ENCODE measurements around the gene CHRNG. TPM values are rescaled to one million over a fixed set of nuclear protein-coding genes. Genes with fewer than 3 reads are reported as not detected.

CHRNG gene
- total RNA-seq, 1 donor from 2014 or later = not detected

DNA sequence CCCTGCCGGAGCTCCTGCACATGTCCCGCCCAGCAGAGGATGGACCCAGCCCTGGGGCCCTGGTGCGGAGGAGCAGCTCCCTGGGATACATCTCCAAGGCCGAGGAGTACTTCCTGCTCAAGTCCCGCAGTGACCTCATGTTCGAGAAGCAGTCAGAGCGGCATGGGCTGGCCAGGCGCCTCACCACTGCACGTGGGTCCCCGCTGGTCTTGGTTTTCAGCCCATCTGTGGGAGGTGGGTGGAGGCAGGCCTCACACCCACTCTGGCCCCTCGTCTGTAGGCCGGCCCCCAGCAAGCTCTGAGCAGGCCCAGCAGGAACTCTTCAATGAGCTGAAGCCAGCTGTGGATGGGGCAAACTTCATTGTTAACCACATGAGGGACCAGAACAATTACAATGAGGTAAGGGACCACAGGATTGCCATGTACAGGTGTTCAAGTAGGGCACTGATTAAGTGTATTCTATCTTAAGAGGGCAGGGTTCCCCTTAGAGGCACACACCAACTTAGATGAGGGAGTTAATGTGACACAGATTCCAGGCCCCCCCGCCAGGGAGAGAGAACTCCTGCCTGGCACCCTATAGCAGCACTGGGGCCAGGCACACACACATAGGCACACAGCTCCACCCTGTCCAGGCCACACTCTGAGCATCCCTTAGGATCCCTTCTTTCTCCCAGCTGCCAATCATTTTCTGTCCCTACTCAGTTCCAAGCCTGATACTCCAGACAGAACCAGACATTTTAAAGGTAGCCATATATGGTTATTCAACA is 5.4 kb upstream of the CHRNG start:
- ChIA-PET POLR2A (no interaction called here), CTCF (no interaction called here)
- Mint-ChIP-seq H3K4me1 (peaks cover 8% of the 10 kb centered on the region), H3K36me3 (ENCODE audit: low read depth) (no peaks in the 10 kb centered on the region), H3K9me3 (peaks cover 4% of the 10 kb centered on the region), H3K27ac (no peak overlapping the region), H3K27me3 (peaks cover 7% of the 10 kb centered on the region), H3K4me3 (no peak overlapping the region)
- TF ChIP-seq CTCF (IDR thresholded peaks at IDR 0.05) = no peak
- intact Hi-C loops (cut with micrococcal nuclease) = no loop called here
- DNase-seq (no peak), ATAC-seq (ENCODE audit: low read depth) (no peak)

DNA sequence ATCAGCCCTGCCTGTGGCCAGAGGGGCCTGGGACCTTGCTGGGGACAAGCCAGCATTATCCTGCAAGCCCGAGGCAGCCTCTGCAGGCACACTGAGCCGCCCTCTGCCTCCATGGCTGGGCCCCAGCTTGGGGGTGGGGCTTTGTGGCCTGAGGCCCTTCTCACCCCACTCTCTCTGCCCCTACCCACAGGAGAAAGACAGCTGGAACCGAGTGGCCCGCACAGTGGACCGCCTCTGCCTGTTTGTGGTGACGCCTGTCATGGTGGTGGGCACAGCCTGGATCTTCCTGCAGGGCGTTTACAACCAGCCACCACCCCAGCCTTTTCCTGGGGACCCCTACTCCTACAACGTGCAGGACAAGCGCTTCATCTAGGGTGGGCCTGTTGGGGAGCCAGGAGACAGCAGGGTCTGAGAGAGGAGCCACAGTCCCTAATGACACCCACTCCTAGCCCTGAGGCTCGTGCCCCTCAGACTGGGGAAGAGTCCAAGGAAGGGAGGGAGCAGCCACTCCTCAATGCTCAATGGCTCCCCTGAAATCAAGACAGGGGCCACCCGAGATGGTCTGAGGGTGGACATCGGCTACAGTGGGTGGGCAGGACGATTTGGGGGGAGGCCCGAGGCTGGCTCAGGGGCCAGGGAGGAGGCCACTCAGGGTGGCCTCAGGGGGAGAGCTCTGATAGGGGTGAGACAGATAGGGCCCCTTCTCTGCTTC is 4.4 kb upstream of the CHRNG start:
- ATAC-seq (ENCODE audit: low read depth) = no peak

DNA sequence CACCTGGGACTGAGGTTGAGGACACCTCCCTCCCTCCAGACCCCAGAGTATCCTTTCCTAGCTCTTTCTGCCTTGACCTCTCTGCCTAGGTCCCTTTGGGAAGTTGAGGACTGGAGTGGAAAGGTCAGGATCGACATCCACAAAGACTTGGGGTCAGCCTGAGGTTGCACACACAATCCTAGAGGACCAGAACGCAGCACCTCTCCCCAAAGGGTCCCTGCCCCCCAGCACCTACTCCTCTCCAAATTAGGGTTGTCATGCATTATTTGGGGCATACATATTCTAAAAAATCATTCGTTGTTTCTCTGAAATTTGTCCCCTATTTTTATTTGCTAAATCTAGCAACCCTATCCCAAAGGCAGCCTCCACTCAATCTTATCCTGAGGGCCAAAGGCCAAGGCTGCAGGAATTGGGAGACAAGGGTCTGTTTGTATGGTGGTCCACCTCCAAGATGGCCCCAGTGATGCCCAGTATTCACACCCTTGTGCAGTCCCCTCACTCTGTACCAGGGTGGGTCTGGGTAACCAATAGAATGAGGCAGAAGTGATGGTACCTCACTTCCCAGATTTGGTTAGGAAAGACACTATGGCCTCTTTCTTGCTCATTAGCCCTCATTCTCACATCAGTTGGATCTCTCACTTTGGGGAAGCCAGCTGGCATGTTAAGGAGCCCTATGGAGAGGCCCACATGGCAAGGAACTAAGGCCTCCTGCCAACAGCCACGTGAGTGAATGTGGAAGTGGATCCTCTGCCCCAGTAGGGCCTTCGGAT is 3.5 kb upstream of the CHRNG start:
- Mint-ChIP-seq H3K27me3 (peaks cover 7% of the 10 kb centered on the region), H3K36me3 (ENCODE audit: low read depth) (no peaks in the 10 kb centered on the region), H3K4me1 (peaks cover 11% of the 10 kb centered on the region), H3K9me3 (peaks cover 4% of the 10 kb centered on the region), H3K27ac (no peak overlapping the region), H3K4me3 (no peak overlapping the region)
- DNase-seq (no peak), ATAC-seq (ENCODE audit: low read depth) (no peak)
- intact Hi-C loops (cut with micrococcal nuclease) = no loop called here
- ChIA-PET POLR2A (no interaction called here), CTCF (interaction anchor here (0.6 kb wide), 1 partner anchor 554 kb away, joined by 3 read pairs; no protein-coding TSS in a partner anchor)
- TF ChIP-seq CTCF (IDR thresholded peaks at IDR 0.05) = no peak

More for the DNA sequence above, 4.4 kb upstream of the CHRNG start:
- CTCF ChIA-PET = interaction anchor here (0.6 kb wide), 1 partner anchor 553 kb away, joined by 3 read pairs; no protein-coding TSS in a partner anchor
- no peak overlapping the region for H3K27ac Mint-ChIP-seq
- H3K27me3 Mint-ChIP-seq = peaks cover 7% of the 10 kb centered on the region
- no peak overlapping the region for H3K4me3 Mint-ChIP-seq
- intact Hi-C loops (cut with micrococcal nuclease) = no loop called here
- peaks cover 9% of the 10 kb centered on the region for H3K4me1 Mint-ChIP-seq
- peaks cover 4% of the 10 kb centered on the region for H3K9me3 Mint-ChIP-seq
- no peaks in the 10 kb centered on the region for H3K36me3 Mint-ChIP-seq (ENCODE audit: low read depth)
- TF ChIP-seq CTCF (IDR thresholded peaks at IDR 0.05) = no peak
- DNase-seq = no peak
- POLR2A ChIA-PET = no interaction called here

DNA sequence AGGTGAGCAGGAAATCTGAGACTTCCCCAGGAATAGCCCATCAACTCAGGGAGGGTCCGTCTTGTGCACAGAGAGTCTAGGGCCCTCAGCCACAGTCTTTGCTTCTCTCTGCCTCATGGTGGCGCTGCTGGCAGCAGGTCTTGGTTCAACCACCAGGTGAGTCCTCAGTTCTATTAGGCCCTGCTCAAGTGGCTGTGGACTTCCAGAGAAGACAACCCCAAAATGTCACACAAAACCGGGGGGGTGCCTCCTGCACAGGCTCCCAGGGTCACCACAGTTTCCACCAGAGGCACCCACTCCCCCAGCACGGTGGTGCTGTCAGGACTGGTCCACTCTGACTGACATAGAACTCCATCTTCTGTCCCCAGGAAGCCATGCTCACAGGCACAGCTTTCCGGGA is 2.4 kb upstream of the CHRNG start:
- CTCF ChIA-PET = no interaction called here
- intact Hi-C loops (cut with micrococcal nuclease) = no loop called here
- no peaks in the 10 kb centered on the region for H3K36me3 Mint-ChIP-seq (ENCODE audit: low read depth)
- no peak for DNase-seq
- no peak overlapping the region for H3K4me3 Mint-ChIP-seq
- no peak for TF ChIP-seq CTCF (IDR thresholded peaks at IDR 0.05)
- H3K9me3 Mint-ChIP-seq = peaks cover 4% of the 10 kb centered on the region
- no peak for ATAC-seq (ENCODE audit: low read depth)
- H3K27me3 Mint-ChIP-seq = peaks cover 7% of the 10 kb centered on the region
- no peak overlapping the region for H3K27ac Mint-ChIP-seq
- H3K4me1 Mint-ChIP-seq = peaks cover 15% of the 10 kb centered on the region
- POLR2A ChIA-PET = no interaction called here

DNA sequence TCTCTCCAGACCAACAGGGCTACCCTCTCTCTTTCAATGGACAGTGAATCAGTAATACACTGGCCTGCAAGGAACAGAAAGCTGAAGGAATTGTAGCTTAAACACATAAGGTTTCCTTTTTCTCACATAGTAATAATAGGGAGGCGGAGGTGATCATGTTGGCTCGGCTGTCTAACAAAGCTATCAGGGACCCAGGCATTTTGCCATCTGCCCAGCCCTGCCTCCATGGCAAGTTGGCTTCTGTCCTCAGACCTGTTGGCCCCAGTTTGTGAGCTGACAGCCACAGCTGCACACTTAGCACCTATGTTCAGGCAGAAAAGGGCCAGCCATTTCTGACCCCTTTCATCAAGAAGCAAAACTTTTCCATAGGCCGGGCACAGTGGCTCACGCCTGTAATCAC is 2.0 kb upstream of the CHRNG start:
- POLR2A ChIA-PET = interaction anchor here (0.7 kb wide), 1 partner anchor 610 kb away, joined by 3 read pairs; no protein-coding TSS in a partner anchor

More for the DNA sequence above, 2.0 kb upstream of the CHRNG start:
- H3K27ac Mint-ChIP-seq = no peak overlapping the region
- no peaks in the 10 kb centered on the region for H3K36me3 Mint-ChIP-seq (ENCODE audit: low read depth)
- DNase-seq = no peak
- H3K9me3 Mint-ChIP-seq = peaks cover 4% of the 10 kb centered on the region
- H3K27me3 Mint-ChIP-seq = peaks cover 7% of the 10 kb centered on the region
- TF ChIP-seq CTCF (IDR thresholded peaks at IDR 0.05) = no peak
- intact Hi-C loops (cut with micrococcal nuclease) = no loop called here
- peaks cover 15% of the 10 kb centered on the region for H3K4me1 Mint-ChIP-seq
- no peak for ATAC-seq (ENCODE audit: low read depth)
- CTCF ChIA-PET = no interaction called here
- no peak overlapping the region for H3K4me3 Mint-ChIP-seq
